Testis (tissue), 2 donors: ENCODE results near the gene SLC16A12.

Source experiments
- POLR2A ChIP-seq: fragments of 450-650 bp; IDR thresholded peaks from one replicate; pipeline ENCODE4 v1.6.1; 2017; ENCODE audit warnings: antibody characterized with exemption, mild to moderate bottlenecking, moderate library complexity
- TF ChIP-seq, protein P1 (sequence below), 3 experiments: fragments of 450-650 bp in 2 of 3; fragments of 200-600 bp in 1 of 3; sonication (generic) in 1 of 3; IDR thresholded peaks; one replicate each; pipeline ENCODE4 v1.5.1; 2016 to 2019; ENCODE audit warnings: antibody characterized with exemption in 3 of 3, mild to moderate bottlenecking in 2 of 3, moderate library complexity in 1 of 3

DNA sequence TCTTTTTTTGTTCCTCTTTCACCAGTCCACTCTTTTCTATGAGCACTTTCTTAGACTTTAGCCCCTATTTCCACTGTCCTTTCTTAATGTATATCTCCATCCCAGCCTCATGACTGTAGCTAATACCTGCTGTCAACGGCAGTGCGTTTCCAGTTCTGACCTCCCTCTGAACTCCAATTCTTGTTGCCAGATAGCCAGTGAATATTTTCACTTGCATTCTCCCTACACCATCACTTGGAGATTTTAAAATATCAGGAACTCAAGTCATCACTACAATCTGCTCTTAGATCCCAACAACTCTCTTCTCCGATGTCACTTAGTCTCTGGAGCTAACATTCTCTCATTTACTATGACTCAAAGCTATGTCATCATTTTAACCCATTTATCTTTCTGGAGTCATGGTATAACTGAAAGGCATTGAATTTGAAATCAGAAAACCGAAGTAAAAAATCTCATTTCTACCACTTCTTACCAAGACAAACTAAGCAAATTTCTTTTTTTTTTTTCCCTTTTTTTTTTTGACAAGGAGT lies 5.1 kb upstream of the SLC16A12 start:
- TF ChIP-seq, protein P1, sequence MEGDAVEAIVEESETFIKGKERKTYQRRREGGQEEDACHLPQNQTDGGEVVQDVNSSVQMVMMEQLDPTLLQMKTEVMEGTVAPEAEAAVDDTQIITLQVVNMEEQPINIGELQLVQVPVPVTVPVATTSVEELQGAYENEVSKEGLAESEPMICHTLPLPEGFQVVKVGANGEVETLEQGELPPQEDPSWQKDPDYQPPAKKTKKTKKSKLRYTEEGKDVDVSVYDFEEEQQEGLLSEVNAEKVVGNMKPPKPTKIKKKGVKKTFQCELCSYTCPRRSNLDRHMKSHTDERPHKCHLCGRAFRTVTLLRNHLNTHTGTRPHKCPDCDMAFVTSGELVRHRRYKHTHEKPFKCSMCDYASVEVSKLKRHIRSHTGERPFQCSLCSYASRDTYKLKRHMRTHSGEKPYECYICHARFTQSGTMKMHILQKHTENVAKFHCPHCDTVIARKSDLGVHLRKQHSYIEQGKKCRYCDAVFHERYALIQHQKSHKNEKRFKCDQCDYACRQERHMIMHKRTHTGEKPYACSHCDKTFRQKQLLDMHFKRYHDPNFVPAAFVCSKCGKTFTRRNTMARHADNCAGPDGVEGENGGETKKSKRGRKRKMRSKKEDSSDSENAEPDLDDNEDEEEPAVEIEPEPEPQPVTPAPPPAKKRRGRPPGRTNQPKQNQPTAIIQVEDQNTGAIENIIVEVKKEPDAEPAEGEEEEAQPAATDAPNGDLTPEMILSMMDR (IDR thresholded peaks at IDR 0.05), result no peak
- TF ChIP-seq POLR2A, result no peak
